Skeletal muscle satellite cell (primary cell): Measurements from ENCODE around the gene OXCT1.
"Not testable (repeated sequence)": the region's sequence is repeated elsewhere in the genome, so short reads cannot be mapped to it uniquely, and the experiment has no call there.

Experiments used
- H3K27me3 ChIP-seq: 2 replicates; pipeline ENCODE4 v1.7.0; 2013; ENCODE audit warnings: low read length; ENCODE audit not compliant: control insufficient read depth, insufficient read depth
- H3K36me3 ChIP-seq: 2 replicates; pipeline ENCODE4 v1.7.0; 2013; ENCODE audit warnings: mild to moderate bottlenecking, control low read depth, low read length; ENCODE audit not compliant: insufficient read depth
- H3K4me1 ChIP-seq: 2 replicates; pipeline ENCODE4 v1.7.0; 2013; ENCODE audit warnings: low read length; ENCODE audit not compliant: control insufficient read depth, insufficient read depth
- H3K4me2 ChIP-seq: 2 replicates; pipeline ENCODE4 v1.7.0; 2013; ENCODE audit warnings: mild to moderate bottlenecking, low read length
- H3K4me3 ChIP-seq: 2 replicates; pipeline ENCODE4 v1.7.0; 2013; ENCODE audit warnings: low read length
- H3K9ac ChIP-seq: 2 replicates; pipeline ENCODE4 v1.7.0; 2013; ENCODE audit warnings: mild to moderate bottlenecking, low read depth, low read length, moderate library complexity
- H3K9me3 ChIP-seq: replicated peaks from 2 replicates; pipeline ENCODE4 v1.7.0; 2013; ENCODE audit warnings: mild to moderate bottlenecking, control low read depth, low read length

OXCT1 gene

GRCh38 chr5:41764650-41765049 is 105.6 kb downstream of the OXCT1 start:
- H3K4me3 ChIP-seq = no peak overlapping the region
- peaks cover 34% of the 10 kb centered on the region for H3K4me1 ChIP-seq
- no peaks in the 10 kb centered on the region for H3K9me3 ChIP-seq
- no peak overlapping the region for H3K9ac ChIP-seq
- no peak overlapping the region for H3K4me2 ChIP-seq
- H3K27me3 ChIP-seq = no peaks in the 10 kb centered on the region
- H3K36me3 ChIP-seq = no peaks in the 10 kb centered on the region

- Histone ChIP-seq H3K4me1 (peaks cover 34% of the 10 kb centered on the region), H3K4me2 (peak overlapping the region; percentile 75), H3K9me3 (no peaks in the 10 kb centered on the region), H3K36me3 (no peaks in the 10 kb centered on the region), H3K27me3 (no peaks in the 10 kb centered on the region), H3K4me3 (peak overlapping the region; percentile 40), H3K9ac (peak overlapping the region; percentile 43)
Observed at GRCh38 chr5:41763574-41763973, 106.7 kb downstream of the OXCT1 start.

GRCh38 chr5:41763081-41763480 is 107.1 kb downstream of the OXCT1 start:
- peak overlapping the region; percentile 40 for H3K4me3 ChIP-seq
- H3K9ac ChIP-seq = peak overlapping the region; percentile 43
- H3K4me2 ChIP-seq = peak overlapping the region; percentile 75

GRCh38 chr5:41762426-41762825 is 107.8 kb downstream of the OXCT1 start:
- Histone ChIP-seq H3K27me3 (no peaks in the 10 kb centered on the region), H3K4me2 (peak overlapping the region; percentile 75), H3K4me3 (peak overlapping the region; percentile 29), H3K9ac (peak overlapping the region; percentile 35), H3K36me3 (no peaks in the 10 kb centered on the region), H3K4me1 (peaks cover 34% of the 10 kb centered on the region), H3K9me3 (no peaks in the 10 kb centered on the region)

More at GRCh38 chr5:41763081-41763480, 107.1 kb downstream of the OXCT1 start:
- peaks cover 34% of the 10 kb centered on the region for H3K4me1 ChIP-seq
- no peaks in the 10 kb centered on the region for H3K27me3 ChIP-seq
- H3K36me3 ChIP-seq = no peaks in the 10 kb centered on the region
- H3K9me3 ChIP-seq = no peaks in the 10 kb centered on the region

- H3K27me3 ChIP-seq = no peaks in the 10 kb centered on the region
- H3K4me3 ChIP-seq = no peak overlapping the region
- no peaks in the 10 kb centered on the region for H3K36me3 ChIP-seq
- H3K9me3 ChIP-seq = no peaks in the 10 kb centered on the region
- H3K4me1 ChIP-seq = peaks cover 34% of the 10 kb centered on the region
- no peak overlapping the region for H3K9ac ChIP-seq
- peak overlapping the region; percentile 75 for H3K4me2 ChIP-seq
Observed at GRCh38 chr5:41761663-41762062, 108.6 kb downstream of the OXCT1 start.

- no peaks in the 10 kb centered on the region for H3K9me3 ChIP-seq
- peaks cover 8% of the 10 kb centered on the region for H3K4me1 ChIP-seq
- no peak overlapping the region for H3K4me2 ChIP-seq
- H3K27me3 ChIP-seq = no peaks in the 10 kb centered on the region
- H3K9ac ChIP-seq = no peak overlapping the region
- H3K4me3 ChIP-seq = no peak overlapping the region
- H3K36me3 ChIP-seq = no peaks in the 10 kb centered on the region
Observed at GRCh38 chr5:41755705-41756104, 114.5 kb downstream of the OXCT1 start.

- H3K4me2 ChIP-seq = no peak overlapping the region
- H3K36me3 ChIP-seq = no peaks in the 10 kb centered on the region
- H3K4me1 ChIP-seq = peaks cover 8% of the 10 kb centered on the region
- no peaks in the 10 kb centered on the region for H3K27me3 ChIP-seq
- H3K9ac ChIP-seq = no peak overlapping the region
- H3K9me3 ChIP-seq = no peaks in the 10 kb centered on the region
- H3K4me3 ChIP-seq = no peak overlapping the region
Observed at GRCh38 chr5:41754857-41755256, 115.4 kb downstream of the OXCT1 start.

- no peak overlapping the region for H3K4me3 ChIP-seq
- H3K9me3 ChIP-seq = no peaks in the 10 kb centered on the region
- no peaks in the 10 kb centered on the region for H3K36me3 ChIP-seq
- H3K4me2 ChIP-seq = no peak overlapping the region
- H3K4me1 ChIP-seq = peaks cover 15% of the 10 kb centered on the region
- H3K27me3 ChIP-seq = no peaks in the 10 kb centered on the region
- no peak overlapping the region for H3K9ac ChIP-seq
Observed at GRCh38 chr5:41751867-41752266, 118.4 kb downstream of the OXCT1 start.

GRCh38 chr5:41748631-41749030 is 121.6 kb downstream of the OXCT1 start:
- no peak overlapping the region for H3K9ac ChIP-seq
- no peak overlapping the region for H3K4me3 ChIP-seq
- peaks cover 15% of the 10 kb centered on the region for H3K4me1 ChIP-seq
- H3K4me2 ChIP-seq = no peak overlapping the region
- H3K36me3 ChIP-seq = no peaks in the 10 kb centered on the region
- H3K9me3 ChIP-seq = no peaks in the 10 kb centered on the region
- no peaks in the 10 kb centered on the region for H3K27me3 ChIP-seq

GRCh38 chr5:41747708-41748107 is 122.5 kb downstream of the OXCT1 start:
- no peak overlapping the region for H3K9ac ChIP-seq
- H3K4me2 ChIP-seq = no peak overlapping the region
- no peak overlapping the region for H3K4me3 ChIP-seq
- H3K27me3 ChIP-seq = no peaks in the 10 kb centered on the region
- no peaks in the 10 kb centered on the region for H3K36me3 ChIP-seq
- H3K4me1 ChIP-seq = peaks cover 15% of the 10 kb centered on the region
- no peaks in the 10 kb centered on the region for H3K9me3 ChIP-seq

- Histone ChIP-seq H3K36me3 (no peaks in the 10 kb centered on the region), H3K4me2 (no peak overlapping the region), H3K4me1 (peaks cover 15% of the 10 kb centered on the region), H3K4me3 (no peak overlapping the region), H3K27me3 (no peaks in the 10 kb centered on the region), H3K9me3 (no peaks in the 10 kb centered on the region), H3K9ac (no peak overlapping the region)
Observed at GRCh38 chr5:41747301-41747700, 122.9 kb downstream of the OXCT1 start.

- not testable (repeated sequence) for H3K36me3 ChIP-seq, H3K4me3 ChIP-seq, H3K9ac ChIP-seq
Observed at GRCh38 chr5:41742608-41743007, 127.6 kb downstream of the OXCT1 start.

More at GRCh38 chr5:41742608-41743007, 127.6 kb downstream of the OXCT1 start:
- H3K9me3 ChIP-seq, H3K4me2 ChIP-seq, H3K27me3 ChIP-seq, H3K4me1 ChIP-seq: not testable (repeated sequence)
